H1 (cell line): ENCODE data around the gene FGF4. TPM values are rescaled to one million over a fixed set of nuclear protein-coding genes. Genes with fewer than 3 reads are reported as not detected.

Experiments used
- BACH1 ChIP-seq: IDR thresholded peaks from 2 replicates; pipeline ENCODE4 v1.6.1; 2012; ENCODE audit warnings: low read length, improper control_type of control experiment
- CHD7 ChIP-seq: fragments of 300-600 bp; sonication (generic); IDR thresholded peaks from 2 replicates; pipeline ENCODE4 v1.7.1; 2012; ENCODE audit warnings: low read length, moderate library complexity, mild to moderate bottlenecking, inconsistent platforms; ENCODE audit not compliant: insufficient replicate concordance
- E2F6 ChIP-seq: IDR thresholded peaks from 2 replicates; pipeline ENCODE4 v1.6.1; 2012; ENCODE audit warnings: inconsistent platforms
- EZH2 ChIP-seq: fragments of 200-600 bp; sonication (generic); IDR thresholded peaks from 2 replicates; pipeline ENCODE4 v1.7.1; 2012; ENCODE audit warnings: low read depth, mild to moderate bottlenecking, moderate library complexity, low read length, inconsistent platforms; ENCODE audit not compliant: severe bottlenecking
- HDAC6 ChIP-seq: IDR thresholded peaks from one replicate; pipeline ENCODE4 v1.7.1; 2012; ENCODE audit warnings: low read depth, mild to moderate bottlenecking, inconsistent platforms, low read length, moderate library complexity
- KDM4A ChIP-seq: IDR thresholded peaks from one replicate; pipeline ENCODE4 v1.7.1; 2012; ENCODE audit warnings: low read depth, mild to moderate bottlenecking, moderate library complexity, low read length, inconsistent platforms; ENCODE audit not compliant: severe bottlenecking
- MAX ChIP-seq: IDR thresholded peaks from 2 replicates; pipeline ENCODE4 v1.6.1; 2012; ENCODE audit warnings: inconsistent platforms
- USF2 ChIP-seq: IDR thresholded peaks from 2 replicates; pipeline ENCODE4 v1.6.1; 2011; ENCODE audit warnings: low read length, improper control_type of control experiment
- polyA plus RNA-seq, 7 experiments: library from polyadenylated mRNA; depleted of rRNA in 3 of 7; stranded (reverse) in 5 of 7; unstranded in 2 of 7; fragments of >200 nt in 5 of 7; fragments of 200-250 nt in 2 of 7; gene quantifications; 1 replicate in 5 of 7; 2 replicates in 1 of 7; 4 replicates in 1 of 7; pipeline versions ENCODE4 v1.2.1 to v1.2.3, GENCODE V29; 2011 to 2013; ENCODE audit warnings: missing spikeins in 2 of 7, mixed read lengths in 2 of 7
- total RNA-seq: library from RNA; stranded (reverse); fragmentation: NEBNext Ultra II Directional; extraction: Animal tissue kit (Norgen Biotek cat#: 25700); gene quantifications from 2 replicates; pipeline ENCODE4 v1.2.1, GENCODE V29; 2021

FGF4 gene
- total and polyA plus RNA-seq, 2 of the 8 experiments (the other 6 are each of a cell fraction or from before 2014, with no cell fraction given), result 0.57 to 2.0 TPM

- TF ChIP-seq CHD7, result no peak
- TF ChIP-seq HDAC6, result no peak
- TF ChIP-seq MAX, result no peak
- no peak for TF ChIP-seq USF2
- TF ChIP-seq E2F6, result no peak
- peak; percentile 46 for TF ChIP-seq KDM4A
- TF ChIP-seq EZH2, result peak; percentile 59
- no peak for TF ChIP-seq BACH1
These were observed at the start of gene FGF4 (continued) for GRCh38 chr11:69775163-69775755.
